Stimulated activated CD8-positive, alpha-beta memory T cell treated with anti-CD3 and anti-CD28 coated beads, Interleukin-15, amount 100 ng/mL, for 24 hours (primary cell): ENCODE results near the gene GSK3A.

Source experiments
- DNase-seq: peaks from one replicate; pipeline ENCODE4 v3.0.0-alpha.2; 2020; ENCODE audit warnings: low read depth

The GSK3A gene

DNA sequence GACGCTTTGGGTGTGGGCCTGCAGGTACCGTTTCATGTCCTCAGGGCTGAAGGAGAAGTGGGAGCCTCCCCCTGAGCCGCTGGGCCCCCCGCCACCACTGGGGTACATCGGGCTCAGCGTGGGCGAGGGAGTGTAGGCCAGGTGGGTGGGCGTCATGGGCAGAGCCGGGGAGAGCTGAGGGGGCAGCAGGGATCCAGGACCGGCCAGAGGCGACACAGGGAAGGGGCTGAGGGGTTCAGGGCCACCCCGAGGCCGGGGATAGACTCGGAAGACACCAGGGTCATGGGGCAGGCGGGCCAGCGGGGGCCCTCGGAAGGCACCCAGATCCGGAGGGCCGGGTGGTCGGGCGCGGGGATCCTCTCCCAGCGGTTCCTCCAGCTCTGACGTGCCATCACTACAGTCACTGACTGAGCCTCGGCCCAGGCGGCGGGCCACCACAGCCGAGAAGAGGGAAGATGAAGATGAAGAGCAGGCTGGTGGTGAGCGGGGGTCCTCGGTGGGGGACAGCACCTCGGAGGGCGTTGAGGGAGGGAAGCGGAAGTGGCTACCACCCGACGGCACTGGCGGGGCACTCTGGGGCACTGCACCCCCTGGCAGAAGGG lies 6.8 kb upstream of the GSK3A start:
- no peak for DNase-seq

DNA sequence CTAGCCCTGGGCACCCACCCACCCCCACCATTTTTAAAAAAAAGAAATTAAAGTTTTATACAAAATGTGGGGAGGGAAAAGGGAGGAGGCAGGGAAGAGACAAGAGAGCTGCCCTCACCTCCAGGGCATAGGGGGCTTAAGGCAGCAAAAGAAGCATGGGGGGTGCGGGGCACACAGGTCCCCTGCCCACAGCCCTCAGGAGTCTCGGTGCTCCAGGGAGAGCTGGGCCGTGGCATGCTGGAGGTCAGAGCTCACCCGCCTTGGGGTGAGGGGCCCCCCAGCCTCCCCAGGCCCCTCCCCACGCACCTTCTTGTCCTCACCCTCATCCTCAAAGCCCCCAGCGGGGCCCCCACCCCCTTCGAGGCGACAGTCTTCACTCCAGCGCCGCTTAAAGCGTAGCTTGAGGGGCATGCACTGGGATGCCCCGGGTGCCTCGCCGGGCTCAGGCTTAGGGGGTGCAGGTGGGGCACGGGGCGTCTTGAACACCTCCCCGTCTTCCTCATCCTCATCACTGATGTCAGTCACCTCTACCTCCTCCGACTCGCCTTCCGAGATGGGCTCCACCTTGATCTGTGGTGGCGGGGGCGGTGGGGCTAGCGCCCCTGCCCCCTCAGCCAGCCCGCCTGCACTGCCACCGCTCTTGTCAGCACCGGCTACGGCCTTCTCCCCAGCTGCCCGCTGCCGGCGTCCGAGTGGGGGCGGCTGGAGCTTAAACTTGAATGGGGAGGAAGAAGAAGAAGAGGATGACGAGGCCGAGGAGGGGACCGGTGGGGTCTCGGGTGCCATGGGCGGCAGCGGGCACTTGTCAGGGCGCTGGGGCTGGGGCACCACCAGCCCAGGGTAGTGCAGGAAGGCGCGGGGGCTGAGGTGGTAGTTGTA lies 6.1 kb upstream of the GSK3A start:
- no peak for DNase-seq

DNA sequence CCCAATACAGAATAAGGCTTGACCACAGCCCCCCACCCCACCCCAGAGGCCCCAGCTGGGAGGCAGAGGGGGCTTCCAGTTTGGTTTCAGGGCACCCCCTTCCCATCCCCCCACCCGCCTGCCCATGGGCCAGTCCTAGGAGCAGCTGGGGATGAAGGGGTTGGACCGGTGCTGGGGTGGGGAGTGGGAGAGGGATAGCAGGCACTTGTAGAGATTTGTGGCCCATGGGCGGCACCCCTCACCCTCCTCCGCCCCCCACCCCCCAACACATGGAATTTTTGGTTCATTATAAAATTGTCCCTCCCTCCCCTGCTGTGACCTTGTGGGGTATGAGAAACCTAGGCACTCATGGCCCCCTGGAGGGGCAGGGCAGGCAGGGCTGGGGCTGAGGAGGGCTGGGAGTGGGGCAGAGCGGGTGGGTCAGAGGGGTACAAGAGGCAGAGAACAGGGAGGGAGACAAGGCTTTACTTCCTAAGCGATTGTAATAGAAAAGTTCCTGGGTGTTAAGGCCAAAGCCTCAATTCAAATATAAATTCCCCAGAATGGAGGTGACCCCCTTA lies 5.3 kb upstream of the GSK3A start:
- no peak for DNase-seq

DNA sequence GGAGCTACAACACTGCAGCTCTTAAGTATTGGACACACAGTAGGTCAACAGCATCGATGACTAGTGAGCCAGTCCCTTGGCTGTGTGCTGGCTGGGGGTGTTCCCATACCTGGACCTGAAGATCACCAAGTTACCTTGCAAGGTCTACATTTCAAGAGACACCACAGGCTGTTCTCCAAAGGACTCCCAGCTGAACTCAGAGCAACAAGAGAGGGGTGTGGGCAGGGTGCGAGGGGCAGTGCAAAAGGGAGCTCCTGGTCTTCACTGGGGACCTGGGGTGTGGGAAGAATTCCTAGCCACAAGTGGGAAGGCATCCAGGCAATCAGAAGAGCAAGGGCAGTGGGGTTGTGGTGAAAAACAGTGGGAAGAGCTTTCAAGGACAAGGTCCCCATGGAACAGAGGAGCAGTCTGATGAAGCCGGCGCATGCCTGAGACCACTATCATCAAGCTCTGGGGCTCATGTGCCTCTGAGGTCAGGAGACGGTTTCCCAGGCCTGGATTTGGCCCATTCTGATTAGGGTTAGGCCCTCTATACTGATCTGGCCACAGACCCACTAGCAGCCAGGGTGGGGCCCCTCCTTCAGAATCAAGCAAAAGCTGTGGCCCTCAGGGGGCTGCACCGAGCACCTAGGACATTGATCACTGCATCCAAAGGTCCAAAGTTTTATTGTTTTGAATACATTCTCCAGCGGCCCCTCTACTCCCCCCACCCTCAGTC lies 4.7 kb upstream of the GSK3A start:
- no peak for DNase-seq

DNA sequence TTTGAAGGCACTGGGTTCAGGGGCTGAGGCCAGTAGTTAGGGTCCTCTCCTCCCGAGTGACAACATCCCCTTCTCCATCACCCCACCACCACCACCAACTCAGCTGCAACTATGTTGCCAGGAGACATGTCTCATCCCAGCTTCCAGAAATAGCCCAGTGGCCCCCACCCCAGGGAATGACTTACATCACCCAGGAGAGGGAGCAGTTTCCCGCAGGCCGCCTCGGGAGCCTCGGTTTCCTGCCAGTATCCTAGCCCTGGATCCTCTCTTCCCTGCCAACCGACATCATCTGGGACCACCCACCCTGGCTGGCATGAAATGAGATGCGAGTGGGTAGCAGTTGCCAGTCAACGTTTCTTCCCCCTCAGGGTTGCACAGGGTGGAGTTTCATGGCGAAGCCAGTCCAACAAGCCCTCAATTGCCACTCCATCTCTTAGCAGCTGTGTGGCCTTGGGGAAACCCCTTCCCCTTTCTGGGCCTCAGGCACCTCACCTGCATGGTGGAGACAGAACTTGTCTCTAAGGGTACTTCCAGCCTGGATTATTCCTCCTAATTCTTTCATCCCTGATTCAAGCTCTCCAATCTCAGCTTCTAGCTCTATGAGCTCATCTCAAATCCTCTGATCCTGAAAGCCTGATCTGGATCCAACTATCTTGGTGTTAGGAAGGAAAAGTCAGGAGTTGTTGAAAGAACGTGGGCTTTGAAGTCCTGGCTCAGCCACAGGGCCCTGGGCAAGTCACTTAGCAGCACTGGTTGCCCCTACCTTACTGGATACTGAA lies 3.9 kb upstream of the GSK3A start:
- no peak for DNase-seq

DNA sequence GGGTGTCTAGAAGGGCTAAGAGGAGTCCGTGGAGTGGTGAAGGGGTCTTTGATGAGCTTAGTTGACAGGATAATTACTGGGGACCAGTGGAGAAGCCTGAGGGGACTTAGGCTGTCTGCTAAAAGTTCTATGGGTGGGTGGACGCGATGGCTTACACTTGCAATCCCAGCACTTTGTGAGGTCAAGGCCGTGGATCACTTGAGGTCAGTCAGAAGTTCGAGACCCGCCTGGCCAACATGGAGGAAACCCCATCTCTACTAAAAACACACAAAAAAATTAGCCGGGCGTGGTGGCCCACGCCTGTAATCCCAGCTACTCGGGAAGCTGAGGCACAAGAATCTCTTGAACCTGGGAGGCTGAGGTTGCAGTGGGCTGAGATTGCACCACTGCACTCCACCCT lies 2.8 kb upstream of the GSK3A start:
- no peak for DNase-seq

DNA sequence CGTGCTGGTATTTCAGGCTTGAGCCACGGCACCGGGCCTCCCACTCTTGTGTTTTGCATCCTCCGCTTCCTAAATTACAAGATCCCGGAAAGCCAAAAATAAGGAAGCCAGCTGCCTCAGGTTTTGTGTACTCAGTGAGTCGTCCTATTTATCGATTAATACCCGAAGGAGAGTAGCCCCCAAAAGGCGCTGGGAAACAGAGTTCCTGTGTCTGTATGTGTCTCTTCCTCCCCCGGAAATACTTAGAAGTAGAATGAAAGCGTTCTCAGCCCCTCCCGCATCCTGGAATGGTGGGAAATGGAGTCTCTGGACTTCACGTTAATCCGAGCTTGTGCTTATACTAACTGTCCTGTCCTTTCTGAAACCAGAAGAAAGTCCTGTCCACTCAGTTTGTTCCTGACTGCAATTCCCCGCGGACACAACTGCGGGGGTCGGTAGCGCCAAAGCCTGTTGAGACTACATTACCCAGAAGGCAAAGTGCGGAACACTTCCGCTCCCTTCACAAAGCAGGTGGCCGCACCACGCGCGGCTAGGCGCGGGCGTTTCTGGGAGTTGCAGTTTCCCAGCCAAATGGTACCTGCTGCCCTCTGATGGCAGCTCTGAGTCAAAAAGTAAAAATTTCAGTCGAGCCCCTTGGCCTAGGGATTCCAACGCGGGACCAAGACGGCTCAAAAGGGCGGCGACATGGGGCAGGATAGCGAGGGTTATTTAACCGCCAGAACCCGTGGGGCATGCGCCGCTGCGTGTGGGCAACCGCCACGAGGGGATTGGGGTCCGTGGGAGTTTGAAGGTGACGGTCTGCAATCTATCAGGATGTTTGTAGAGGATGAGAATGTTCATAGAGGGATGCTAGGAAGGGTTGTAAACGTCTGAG lies 2.2 kb upstream of the GSK3A start:
- peak; percentile 78 for DNase-seq

DNA sequence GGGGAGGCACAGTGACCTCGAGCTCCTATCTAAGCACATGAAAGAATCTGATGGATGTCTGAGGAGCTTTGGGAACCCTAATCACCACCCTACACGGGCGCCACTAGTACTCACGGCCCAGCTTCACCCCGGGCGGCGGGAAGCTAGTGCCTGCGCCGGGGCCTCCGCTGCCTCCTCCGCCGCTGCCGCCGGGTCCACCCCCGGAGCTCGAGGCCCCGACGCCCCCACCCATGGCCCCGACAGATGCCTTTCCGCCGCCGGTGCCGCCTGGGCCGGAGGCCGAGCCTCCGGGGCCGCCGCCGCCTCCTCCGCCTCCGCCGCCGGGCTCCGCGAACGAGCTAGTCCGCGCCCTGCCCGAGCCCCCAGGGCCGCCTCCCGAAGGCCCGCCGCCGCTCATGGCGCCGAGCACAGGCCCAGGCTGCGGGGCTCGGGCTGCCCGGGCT lies 312 bp downstream of the GSK3A start:
- DNase-seq: no peak

DNA sequence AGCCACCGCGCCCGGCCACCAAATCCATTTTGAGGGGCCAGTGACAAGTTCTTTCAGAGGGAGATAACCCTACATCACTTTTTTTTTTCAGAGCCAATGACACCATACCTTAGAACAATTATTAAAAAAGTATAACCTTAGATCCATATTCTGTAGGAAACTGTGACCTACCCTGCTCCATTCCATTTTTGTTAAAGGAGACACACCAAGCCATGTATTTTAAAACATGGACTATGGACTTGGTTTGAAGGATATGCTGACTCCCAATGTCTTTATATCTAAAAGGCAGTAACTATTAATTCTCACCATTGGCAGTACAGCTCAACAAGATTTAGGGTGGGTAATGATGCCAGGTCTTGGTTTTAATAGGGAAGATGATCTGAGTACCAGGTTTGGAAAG lies 1.1 kb downstream of the GSK3A start:
- no peak for DNase-seq

DNA sequence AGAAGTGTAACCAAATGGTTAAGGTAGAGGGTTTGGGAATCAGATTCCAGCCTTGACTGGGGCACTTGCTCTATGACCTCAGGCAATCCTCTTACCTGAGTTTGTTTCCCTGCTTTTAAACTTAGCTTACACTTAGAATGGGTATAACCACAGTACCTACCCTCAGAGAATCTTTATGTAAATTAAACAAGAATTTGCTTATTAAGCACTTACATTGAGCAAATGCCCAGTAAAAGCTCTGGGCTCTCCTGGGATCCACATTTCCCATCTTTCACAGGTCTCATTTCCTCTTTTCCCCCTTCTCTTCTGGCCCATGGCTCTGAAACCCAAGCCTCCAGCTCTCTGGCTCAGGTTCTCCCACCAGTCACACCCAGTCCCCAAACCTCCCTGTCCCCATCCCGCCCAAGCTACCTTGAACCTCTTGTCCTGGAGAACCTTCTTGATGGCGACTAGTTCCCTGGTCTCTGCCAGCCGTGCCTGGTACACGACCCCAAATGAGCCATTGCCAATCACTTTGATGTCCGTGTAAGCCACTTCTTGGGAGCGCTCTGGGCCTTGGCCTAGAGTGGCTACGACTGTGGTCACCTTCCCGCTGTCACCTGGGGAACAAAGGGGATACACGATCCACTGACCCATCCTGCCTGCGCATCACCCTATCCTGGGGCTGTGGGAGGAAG lies 2.7 kb downstream of the GSK3A start:
- DNase-seq: no peak

DNA sequence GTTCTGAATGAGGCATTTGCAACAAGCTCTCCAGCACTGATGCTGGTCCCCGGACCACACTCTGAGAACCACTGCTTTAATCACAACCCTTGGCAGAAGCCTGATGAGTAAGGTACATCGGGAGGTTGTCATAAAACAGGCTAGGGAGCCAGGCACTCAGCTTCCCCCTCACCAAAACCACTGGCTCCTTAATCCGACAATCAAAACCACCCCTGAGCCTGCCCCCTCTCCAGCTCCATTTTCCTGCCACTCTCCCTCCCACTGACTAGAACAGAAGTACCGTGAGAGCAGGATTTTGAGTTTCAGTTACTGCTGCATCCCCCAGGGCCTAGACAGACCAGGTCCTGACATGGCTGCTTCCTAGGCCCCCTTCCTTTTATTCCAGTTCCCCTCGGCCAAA lies 7.2 kb downstream of the GSK3A start:
- no peak for DNase-seq

DNA sequence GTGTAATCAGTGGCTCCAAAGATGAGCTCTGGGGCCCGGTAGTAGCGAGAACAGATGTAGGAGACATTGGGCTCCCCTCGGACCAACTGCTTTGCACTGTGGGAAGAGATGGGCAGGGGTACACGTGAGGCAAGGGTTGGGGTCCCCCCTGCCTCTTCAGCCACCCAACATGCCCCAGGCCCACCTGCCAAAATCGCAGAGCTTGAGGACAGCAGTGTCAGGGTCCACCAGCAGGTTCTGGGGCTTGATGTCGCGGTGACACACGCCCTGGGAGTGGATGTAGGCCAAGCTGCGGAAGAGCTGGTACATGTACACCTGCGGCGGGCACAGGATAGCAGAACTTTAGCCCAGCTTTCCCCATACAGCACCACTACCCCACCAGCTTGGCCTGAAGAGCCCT lies 8.0 kb downstream of the GSK3A start:
- no peak for DNase-seq

DNA sequence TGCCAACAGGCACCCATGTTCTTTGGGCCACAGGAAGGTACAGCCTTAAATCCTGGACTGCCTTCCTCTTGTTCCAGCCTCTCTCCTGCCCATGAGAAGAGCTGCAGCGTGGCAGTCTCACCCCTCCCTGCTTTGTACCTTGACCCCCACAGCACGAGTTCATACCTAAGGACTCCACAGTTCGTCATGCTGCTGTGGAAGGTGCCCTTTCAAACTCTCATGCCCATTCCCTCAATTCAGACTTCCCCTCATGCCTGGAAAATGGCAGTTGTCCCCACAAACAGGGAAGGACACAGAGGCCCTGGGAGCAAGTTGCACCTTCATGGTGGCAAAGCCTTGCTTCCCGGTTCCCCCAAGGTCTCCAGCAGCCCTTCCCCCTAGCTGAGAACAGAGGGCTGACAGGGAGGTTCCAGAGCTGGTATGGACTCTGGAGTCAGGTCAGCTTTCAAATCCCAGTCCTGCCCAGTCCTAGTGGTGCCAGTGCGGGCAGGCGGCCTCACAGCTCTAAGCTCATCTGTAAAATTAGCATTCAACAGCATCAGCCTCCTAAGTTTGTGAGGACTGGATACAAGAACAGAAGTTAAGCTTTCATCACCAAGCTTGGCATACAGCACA lies 8.6 kb downstream of the GSK3A start:
- no peak for DNase-seq

DNA sequence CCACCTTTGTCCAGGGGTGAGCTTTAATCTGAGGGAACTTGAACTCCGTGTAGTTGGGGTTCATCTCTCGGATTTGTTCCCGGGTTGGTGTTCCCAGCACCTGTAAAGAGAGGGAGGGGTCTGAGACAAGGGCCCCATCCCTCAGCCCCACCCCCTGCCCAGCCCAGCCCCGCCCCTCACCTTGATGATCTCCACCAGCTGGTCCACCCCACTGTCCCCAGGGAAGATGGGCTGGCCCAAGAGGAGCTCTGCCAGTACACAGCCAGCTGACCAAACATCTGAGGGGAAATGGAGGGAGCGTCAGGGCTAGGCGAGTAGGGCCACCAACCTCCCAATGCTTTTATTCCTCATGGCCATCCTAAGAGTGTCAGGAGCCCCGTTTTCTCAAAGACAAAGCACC lies 9.3 kb downstream of the GSK3A start:
- no peak for DNase-seq

DNA sequence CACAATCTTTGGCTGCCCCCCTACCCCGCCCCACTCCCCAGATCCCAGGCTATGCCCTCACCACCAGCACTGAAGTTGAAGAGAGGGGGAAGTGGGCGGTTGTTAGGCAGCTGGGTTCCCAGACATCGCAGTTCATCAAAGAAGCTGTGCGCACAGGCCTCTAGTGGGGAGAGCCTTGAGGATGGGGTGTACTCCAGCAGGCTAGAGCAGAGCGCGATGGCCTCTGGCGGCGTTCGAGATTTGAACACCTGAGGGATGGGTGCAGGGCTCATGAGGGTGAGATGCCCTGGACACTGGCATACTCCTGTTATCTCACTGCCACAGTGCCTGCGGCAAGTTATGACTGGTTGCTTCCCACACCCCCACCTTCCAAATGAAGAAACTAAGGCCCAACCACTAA lies 10.0 kb downstream of the GSK3A start:
- no peak for DNase-seq

DNA sequence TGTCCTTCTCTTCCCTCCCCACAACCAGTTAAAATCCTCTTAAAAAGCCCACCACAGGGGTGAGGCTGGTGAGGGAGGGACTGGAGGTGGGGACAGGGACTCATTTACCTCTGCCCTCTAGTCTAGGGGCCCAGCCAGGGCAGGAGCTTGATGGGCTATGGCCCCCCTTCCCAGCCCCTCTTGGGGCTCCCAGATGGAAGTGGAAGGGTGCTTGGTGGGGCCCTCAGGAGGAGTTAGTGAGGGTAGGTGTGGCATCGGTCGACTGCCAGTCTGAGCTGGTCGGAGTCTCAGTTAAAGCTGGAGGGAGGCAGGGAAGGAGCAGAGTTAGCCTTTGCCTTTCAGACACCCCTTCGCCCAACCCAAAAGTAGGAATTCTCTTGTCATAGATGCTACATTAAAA lies 11.8 kb downstream of the GSK3A start:
- no peak for DNase-seq

DNA sequence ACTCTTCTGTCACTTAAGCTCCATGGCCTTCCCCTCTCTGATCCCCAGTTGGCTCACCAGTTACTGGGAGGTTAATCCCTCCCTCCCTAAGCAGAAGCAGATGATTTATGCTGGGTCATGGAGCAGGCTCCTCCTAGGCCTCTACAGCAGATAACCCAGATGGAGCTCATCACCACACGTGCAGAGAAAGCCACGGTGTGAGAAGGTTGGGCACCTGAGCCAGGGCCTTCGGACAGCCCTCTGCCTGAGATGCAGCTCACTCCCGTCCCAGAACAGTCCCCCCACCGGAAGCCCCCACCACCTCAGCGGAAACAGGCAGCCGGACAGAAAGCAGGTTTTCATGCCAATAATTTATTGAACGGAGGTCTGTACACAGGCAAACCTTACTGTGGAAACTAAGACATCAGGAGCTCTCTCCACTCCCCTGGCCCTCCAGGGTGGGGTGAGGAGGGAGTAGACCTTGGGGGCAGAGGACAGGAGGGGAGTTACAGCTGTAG lies 12.5 kb downstream of the GSK3A start:
- no peak for DNase-seq

DNA sequence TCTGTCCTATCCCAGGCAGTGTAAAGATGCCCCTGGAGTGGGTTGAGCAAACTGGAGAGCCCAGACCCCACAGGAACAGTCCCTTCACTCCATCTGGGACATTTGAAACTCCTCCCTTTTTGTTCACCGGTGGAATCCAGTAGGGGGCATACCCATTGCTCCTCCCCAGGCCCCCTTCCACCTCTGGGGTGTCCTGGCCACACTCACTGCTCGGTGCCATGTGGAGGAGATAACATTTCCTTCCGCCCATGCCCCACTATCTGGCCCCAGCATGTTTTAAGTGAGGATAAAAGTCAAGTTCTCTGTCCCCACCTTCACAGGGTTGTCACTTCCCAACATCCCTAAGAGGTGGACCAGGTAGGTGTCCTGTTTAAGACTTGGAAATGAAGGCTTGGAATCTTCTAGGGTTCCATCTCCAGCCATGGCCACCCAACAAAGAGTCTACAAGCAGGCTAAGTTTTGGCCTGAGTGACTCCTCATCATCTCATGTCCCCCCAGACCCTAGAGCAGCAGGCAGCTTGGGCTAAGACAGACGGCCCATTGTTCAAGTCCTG lies 13.0 kb downstream of the GSK3A start:
- no peak for DNase-seq

DNA sequence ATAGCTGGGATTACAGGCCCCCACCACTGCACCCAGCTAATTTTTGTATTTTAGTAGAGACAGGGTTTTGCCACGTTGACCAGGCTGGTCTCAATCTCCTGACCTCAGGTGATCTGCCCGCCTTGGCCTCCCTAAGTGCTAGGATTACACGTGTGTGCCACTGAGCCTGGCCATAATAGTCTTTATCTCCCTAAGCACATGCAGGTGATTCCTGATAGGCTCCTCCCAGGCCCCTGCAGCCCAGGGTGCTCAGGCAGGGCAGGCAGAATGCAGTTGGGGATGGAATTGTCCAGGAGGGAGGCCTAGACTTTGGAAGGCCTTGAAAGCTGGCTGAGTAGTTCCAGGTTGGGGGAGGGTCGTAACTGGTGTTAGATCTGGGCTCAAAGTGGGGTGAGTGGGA lies 13.8 kb downstream of the GSK3A start:
- DNase-seq: no peak

DNA sequence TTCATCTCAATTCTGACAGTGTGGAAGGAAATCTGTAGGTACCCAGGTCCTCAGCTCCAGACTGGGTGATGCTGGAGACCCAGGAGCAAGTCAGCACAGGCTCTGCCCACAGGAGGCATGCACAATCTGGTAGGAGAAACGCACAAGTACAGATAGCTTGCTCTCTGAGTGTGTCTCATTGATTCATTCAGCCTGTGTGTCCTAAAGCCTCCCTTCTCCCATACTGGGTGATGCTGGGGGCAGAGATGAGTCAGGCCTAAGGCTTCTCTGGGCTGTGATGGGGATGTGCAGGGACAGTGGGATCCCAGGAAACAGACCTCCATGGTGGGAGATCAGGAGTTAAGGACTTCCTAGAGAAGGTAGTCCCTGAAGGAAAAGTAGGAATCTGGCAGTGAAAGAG lies 15.5 kb downstream of the GSK3A start:
- DNase-seq: no peak
